ENCODE data around the gene PRPF6. TPM values are rescaled to one million over a fixed set of nuclear protein-coding genes. Genes with fewer than 3 reads are reported as not detected.
A peak's percentile ranks its signal among the peaks of the same experiment; 100 is the strongest.

The PRPF6 gene
- total and polyA plus RNA-seq, 2 of the 13 experiments (the other 11 are each of a cell fraction or from before 2014, with no cell fraction given) = 63.7 to 101 TPM

GRCh38 chr20:64025101-64025825 is 44.3 kb downstream of the PRPF6 start (continued):
- TF ChIP-seq RERE (CRISPR knock-in tag; IDR thresholded peaks at IDR 0.05; ENCODE audit: low read depth) (no peak), KLF13 (CRISPR knock-in tag; IDR thresholded peaks at IDR 0.05) (no peak), RBFOX2 (IDR thresholded peaks at IDR 0.05; ENCODE audit: low read depth, low read length) (no peak), RXRA (CRISPR knock-in tag; IDR thresholded peaks at IDR 0.05) (0 out of 2 replicates have a peak, but pooled peaks have one; percentile 12), ZNF672 (CRISPR knock-in tag; IDR thresholded peaks at IDR 0.05) (no peak), ZNF510 (CRISPR knock-in tag; IDR thresholded peaks at IDR 0.05; ENCODE audit: low read depth) (0 out of 2 replicates have a peak, but pooled peaks have one; percentile 8), ZBTB3 (CRISPR knock-in tag; IDR thresholded peaks at IDR 0.05; ENCODE audit: borderline replicate concordance, low read depth) (0 out of 2 replicates have a peak, but pooled peaks have one; percentile 19), ZNF563 (CRISPR knock-in tag; IDR thresholded peaks at IDR 0.05) (0 out of 2 replicates have a peak, but pooled peaks have one; percentile 3), ZNF576 (CRISPR knock-in tag; IDR thresholded peaks at IDR 0.05) (peak; percentile 29; the same call in 1 of the 2 replicates), ZBTB2 (CRISPR knock-in tag; IDR thresholded peaks at IDR 0.05; ENCODE audit: low read depth) (0 out of 2 replicates have a peak, but pooled peaks have one; percentile 22), SOX5 (CRISPR knock-in tag; IDR thresholded peaks at IDR 0.05; ENCODE audit: borderline replicate concordance) (no peak)

All from HepG2 (cell line).